Astrocyte of the hippocampus (primary cell): ENCODE data around the gene EXOC4.

Experiments
- DNase-seq: peaks from one replicate; pipeline ENCODE4 v3.0.0; 2011; ENCODE audit warnings: low read depth, low spot score

The EXOC4 gene

GRCh38 chr7:133491201-133491691, 238.4 kb downstream of the EXOC4 start:
- DNase-seq = no peak

- DNase-seq = no peak
These were observed 239.2 kb downstream of the EXOC4 start for GRCh38 chr7:133491846-133492652.

- no peak for DNase-seq
These were observed 244.2 kb downstream of the EXOC4 start for GRCh38 chr7:133497061-133497460.

GRCh38 chr7:133501771-133502170, 248.9 kb downstream of the EXOC4 start:
- DNase-seq = no peak

GRCh38 chr7:133502498-133502897, 249.6 kb downstream of the EXOC4 start:
- DNase-seq = no peak

GRCh38 chr7:133502972-133503371, 250.1 kb downstream of the EXOC4 start:
- no peak for DNase-seq

- peak; percentile 23 for DNase-seq
These were observed 251.9 kb downstream of the EXOC4 start for GRCh38 chr7:133504825-133505224.

- no peak for DNase-seq
These were observed 256.9 kb downstream of the EXOC4 start for GRCh38 chr7:133509822-133510221.

GRCh38 chr7:133510326-133511055, 257.6 kb downstream of the EXOC4 start:
- DNase-seq = no peak

GRCh38 chr7:133511252-133511651, 258.4 kb downstream of the EXOC4 start:
- no peak for DNase-seq

- no peak for DNase-seq
These were observed 258.8 kb downstream of the EXOC4 start for GRCh38 chr7:133511708-133512107.

GRCh38 chr7:133512560-133512959, 259.7 kb downstream of the EXOC4 start:
- peak; percentile 92 for DNase-seq

- no peak for DNase-seq
These were observed 260.7 kb downstream of the EXOC4 start for GRCh38 chr7:133513608-133514007.

- DNase-seq = no peak
These were observed 261.7 kb downstream of the EXOC4 start for GRCh38 chr7:133514551-133514950.

- DNase-seq = no peak
These were observed 264.9 kb downstream of the EXOC4 start for GRCh38 chr7:133517766-133518165.

- DNase-seq = no peak
These were observed 265.8 kb downstream of the EXOC4 start for GRCh38 chr7:133518718-133519117.

GRCh38 chr7:133520248-133520647, 267.4 kb downstream of the EXOC4 start:
- no peak for DNase-seq

- DNase-seq = no peak
These were observed 269.6 kb downstream of the EXOC4 start for GRCh38 chr7:133522501-133522900.

- no peak for DNase-seq
These were observed 275.9 kb downstream of the EXOC4 start for GRCh38 chr7:133528796-133529195.

- no peak for DNase-seq
These were observed 277.0 kb downstream of the EXOC4 start for GRCh38 chr7:133529861-133530260.

GRCh38 chr7:133530682-133531081, 277.8 kb downstream of the EXOC4 start:
- DNase-seq = peak; percentile 94

- no peak for DNase-seq
These were observed 281.9 kb downstream of the EXOC4 start for GRCh38 chr7:133534816-133535215.

GRCh38 chr7:133535308-133535707, 282.4 kb downstream of the EXOC4 start:
- DNase-seq = no peak
